ENCODE measurements around the gene DKK3. TPM values are rescaled to one million over a fixed set of nuclear protein-coding genes. Genes with fewer than 3 reads are reported as not detected.
"Not testable (repeated sequence)": the region's sequence is repeated elsewhere in the genome, so short reads cannot be mapped to it uniquely, and the experiment has no call there.

Gene DKK3
- 439 and 474 TPM in 2 replicates for total RNA-seq (2014; rRNA removed; shearing (Covaris generic))

- no peak for DNase-seq (ENCODE audit: low spot score)
Observed at GRCh38 chr11:12007769-12008737, at the start of gene DKK3. Gene DKK3, minus strand, starts transcription at chr11:12008626. Its CDS starts 44 bp downstream, at chr11:12008582.

- DNase-seq (ENCODE audit: low spot score), result no peak
Observed at GRCh38 chr11:12057299-12057980, 49.0 kb upstream of the DKK3 start.

- no peak for DNase-seq (ENCODE audit: low spot score)
Observed at GRCh38 chr11:12056119-12056518, 47.7 kb upstream of the DKK3 start.

GRCh38 chr11:12053606-12054361 is 45.4 kb upstream of the DKK3 start:
- DNase-seq (ENCODE audit: low spot score), result no peak

GRCh38 chr11:12052676-12053605 is 44.5 kb upstream of the DKK3 start:
- no peak for DNase-seq (ENCODE audit: low spot score)

- DNase-seq (ENCODE audit: low spot score), result no peak
Observed at GRCh38 chr11:12051287-12051662, 42.8 kb upstream of the DKK3 start.

- no peak for DNase-seq (ENCODE audit: low spot score)
Observed at GRCh38 chr11:12050470-12051286, 42.3 kb upstream of the DKK3 start.

- DNase-seq (ENCODE audit: low spot score), result no peak
Observed at GRCh38 chr11:12048936-12049790, 40.7 kb upstream of the DKK3 start.

GRCh38 chr11:12046636-12047236 is 38.3 kb upstream of the DKK3 start:
- no peak for DNase-seq (ENCODE audit: low spot score)

GRCh38 chr11:12045914-12046635 is 37.6 kb upstream of the DKK3 start:
- DNase-seq (ENCODE audit: low spot score), result no peak

- DNase-seq (ENCODE audit: low spot score), result no peak
Observed at GRCh38 chr11:12044799-12045198, 36.4 kb upstream of the DKK3 start.

- peak; percentile 99 for DNase-seq (ENCODE audit: low spot score)
Observed at GRCh38 chr11:12043959-12044791, 35.7 kb upstream of the DKK3 start.

GRCh38 chr11:12043221-12043620 is 34.8 kb upstream of the DKK3 start:
- DNase-seq (ENCODE audit: low spot score), result no peak

GRCh38 chr11:12042215-12042676 is 33.8 kb upstream of the DKK3 start:
- DNase-seq (ENCODE audit: low spot score), result peak; percentile 99

- DNase-seq (ENCODE audit: low spot score), result not testable (repeated sequence)
Observed at GRCh38 chr11:12040719-12041118, 32.3 kb upstream of the DKK3 start.

GRCh38 chr11:12032968-12033367 is 24.5 kb upstream of the DKK3 start:
- no peak for DNase-seq (ENCODE audit: low spot score)

Measured in A172 (cell line).